Stimulated activated CD4-positive, alpha-beta T cell treated with anti-CD3 and anti-CD28 coated beads, Interleukin-1b, Interleukin-23, amount 100 ng/mL, for 4 hours (primary cell): ENCODE data around the gene GPC3.

Source experiments
- DNase-seq, 2 donors: peaks; one replicate each; pipeline ENCODE4 v3.0.0-alpha.2; 2020; ENCODE audit warnings: low read depth in 2 of 2

GPC3 gene

DNA sequence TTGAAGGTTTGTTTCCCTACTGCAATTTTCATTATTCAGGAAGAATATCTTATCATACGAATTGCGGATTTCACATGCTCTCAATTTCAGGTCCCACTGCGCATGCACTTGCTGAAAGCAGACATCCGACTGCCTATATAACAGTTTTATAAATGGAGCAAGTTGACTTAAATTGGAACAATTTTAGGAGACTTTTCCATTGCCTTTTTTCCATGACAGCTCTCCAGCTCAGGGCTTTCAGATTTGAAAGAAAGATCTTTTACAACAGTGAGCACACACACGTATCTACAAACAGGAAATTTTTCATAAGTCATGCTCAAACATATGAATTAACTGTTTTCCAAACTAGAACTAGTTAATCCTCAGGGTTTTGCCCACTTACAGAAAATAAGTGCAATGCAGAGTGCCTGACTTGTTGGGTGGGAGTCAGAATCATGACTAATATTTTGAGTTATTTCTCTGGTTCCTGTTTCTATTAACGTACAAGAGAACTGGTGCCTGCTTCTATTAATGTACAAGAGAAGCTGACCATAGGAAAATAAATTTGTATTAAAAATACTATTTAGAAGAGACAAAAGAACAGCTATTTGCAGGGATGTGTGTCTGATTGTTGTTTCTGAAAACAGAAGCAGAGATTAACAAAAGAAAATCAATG lies 137.9 kb downstream of the GPC3 start:
- no peak for DNase-seq

DNA sequence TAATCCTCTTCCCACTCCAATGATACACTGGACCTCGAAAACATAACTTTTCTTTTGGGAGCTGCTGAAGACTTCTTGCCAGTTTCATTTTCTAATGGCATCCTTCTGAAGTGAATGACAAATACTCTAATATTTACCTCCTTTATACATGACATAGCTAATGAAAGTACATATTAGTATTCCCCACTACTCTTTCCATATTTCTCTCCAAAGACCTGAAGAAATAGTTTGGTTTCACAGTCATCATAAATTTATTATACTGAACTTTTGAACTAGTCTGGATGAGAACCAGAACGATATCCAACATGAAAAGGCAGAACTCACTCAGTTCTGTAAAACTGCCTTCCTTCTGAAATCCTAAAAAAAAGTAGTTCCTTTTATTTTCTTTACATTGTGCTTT lies 139.1 kb downstream of the GPC3 start:
- no peak for DNase-seq

DNA sequence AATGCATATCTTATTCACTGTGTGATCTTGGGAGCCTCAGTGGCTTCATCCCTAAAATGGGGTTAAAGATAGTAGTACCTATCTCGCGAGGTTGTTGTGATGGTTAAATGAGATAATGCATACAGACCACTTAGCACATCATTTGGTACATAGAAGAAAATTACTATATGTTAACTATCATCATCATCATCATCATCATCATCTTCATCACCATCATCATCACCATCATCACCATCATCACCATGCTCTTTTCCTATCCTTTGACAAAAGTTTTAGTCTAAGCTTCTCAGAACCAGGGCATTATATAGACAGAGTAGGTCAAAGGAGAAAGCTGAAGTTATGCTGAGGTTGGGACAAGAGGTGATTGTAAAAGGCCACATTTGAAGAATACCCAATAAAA lies 145.0 kb downstream of the GPC3 start:
- DNase-seq = no peak

DNA sequence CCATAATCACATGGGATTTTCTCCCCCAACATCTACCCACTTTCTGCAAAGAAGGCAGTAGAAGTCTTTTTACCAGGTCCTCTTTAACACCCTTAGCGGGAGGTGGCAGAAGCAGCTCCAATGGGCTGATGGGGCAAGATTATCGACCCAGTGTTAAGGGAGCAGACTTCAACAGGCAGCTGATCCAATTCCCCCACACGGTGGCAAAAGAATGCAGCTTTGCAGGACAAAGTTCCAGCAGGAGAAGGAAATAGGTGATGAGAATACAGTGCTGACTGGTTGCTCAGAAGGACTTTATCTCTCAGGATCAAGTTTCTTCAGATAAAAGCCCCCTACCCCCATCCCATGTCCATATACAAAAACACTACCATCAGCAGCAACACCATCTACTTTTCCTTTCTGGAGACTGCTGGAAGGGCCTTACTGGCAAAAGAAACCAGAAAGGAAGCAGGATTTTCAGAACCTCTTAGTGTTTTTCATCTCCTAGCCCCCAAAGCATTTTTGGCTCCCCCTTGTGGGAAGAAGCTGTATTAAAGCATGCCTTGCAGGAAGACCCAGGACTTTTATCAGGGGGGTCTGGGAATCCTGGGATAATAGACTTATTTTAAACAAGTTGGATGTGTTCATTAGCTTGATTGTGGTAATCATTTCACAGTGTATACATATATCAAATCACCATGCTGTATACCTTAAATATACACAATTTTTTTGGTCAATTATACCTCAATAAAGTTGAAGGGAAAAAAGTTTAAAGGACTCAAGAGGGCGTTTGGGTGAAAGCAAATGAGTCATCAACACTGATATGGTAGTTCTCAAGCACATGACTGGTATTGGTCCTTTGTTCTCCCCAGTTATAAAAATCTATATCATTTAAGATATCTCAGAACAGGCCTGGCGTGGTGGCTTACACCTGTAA lies 146.4 kb downstream of the GPC3 start:
- peak in 1 of 2 donors; percentile 21 for DNase-seq

DNA sequence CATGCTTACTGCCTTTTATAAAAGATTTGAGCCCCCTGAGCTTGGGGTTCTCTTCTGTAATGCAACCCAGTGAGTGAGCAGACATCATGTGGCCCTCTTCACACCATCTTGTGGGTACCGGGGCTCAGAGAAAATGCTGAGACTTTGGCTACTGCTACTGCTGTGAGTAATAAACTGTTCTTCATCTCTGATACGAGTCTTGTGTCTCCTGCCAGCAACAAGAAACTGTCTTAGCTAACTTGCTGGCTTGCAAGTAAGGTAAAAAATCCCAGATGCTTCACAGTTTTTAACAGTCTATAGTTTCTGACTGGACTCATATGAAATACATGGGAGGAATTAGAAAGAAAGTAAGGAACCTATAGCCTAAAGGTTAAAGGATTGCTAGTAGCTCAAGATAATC lies 148.3 kb downstream of the GPC3 start:
- no peak for DNase-seq

DNA sequence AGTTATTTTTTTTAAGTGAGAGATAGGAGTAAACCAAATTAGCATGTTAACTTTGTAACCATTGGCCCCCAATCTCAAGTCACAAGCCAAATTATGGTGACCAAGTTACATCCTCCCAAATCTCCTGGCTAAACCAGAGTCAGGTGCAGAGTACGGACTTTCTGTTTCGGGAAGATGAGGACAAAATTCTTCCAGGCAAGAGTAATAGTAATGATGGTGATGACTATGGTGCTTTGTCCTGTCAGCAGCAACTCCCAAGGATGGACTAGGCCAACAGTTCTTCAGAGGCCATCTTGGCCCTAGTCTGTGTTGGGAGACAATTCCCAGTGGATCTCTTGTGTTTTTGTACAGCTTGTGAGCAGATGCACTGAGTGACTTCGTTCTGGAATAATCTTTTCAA lies 148.8 kb downstream of the GPC3 start:
- DNase-seq = no peak

DNA sequence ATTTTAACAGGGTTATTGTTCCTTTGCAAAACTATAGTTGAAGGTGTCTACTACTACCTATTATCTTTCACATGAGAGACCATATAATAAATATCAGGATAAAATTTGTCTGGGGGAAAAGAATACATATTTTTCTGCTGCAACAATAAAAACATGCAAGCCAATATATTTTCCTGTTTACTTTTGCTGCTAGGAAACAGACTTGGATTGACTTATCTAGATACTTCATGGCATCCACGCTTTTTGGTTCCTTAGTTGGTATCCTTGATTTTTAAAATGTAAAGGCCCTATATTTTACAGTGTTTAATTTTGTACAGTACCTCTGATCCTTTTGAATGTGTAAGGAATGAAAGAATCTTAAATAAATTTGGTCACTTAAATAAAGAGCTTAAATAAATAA lies 150.6 kb downstream of the GPC3 start:
- no peak for DNase-seq

DNA sequence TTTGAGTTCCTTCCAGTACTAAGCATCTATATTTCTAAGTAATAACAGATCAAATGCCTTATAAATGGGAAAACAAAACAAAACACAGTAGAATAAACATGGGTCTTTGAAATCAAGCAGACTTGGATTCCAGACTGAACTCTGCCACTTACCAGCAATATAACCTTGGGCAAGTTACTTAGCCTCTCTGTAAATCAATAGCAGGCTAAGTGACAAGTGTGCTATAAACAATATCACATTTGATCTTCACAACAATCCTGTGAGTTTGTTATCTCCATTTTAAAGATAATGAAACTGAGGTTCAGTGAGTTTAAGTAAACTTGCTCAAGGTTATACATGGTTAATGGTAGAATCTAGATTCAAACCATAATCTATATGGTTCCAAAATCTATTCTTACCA lies 165.8 kb downstream of the GPC3 start:
- no peak for DNase-seq

DNA sequence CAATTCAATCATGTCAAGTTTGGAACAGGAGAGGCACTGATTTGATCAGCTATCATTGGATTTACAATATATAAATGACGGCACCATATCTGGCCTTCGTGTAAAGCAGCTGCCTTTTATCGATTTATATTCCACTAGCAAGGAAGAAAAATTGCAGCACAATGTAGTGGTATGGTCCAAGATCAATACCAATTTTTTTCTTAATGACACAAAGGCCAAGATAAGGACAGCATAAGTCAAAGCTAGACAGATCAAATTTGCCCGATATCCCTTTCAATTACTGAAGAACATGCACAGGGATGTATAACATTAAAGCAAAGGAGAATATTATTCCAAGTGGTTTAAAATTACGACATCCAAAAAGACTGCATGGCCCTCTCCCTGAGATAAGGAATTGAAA lies 167.4 kb downstream of the GPC3 start:
- DNase-seq = no peak

DNA sequence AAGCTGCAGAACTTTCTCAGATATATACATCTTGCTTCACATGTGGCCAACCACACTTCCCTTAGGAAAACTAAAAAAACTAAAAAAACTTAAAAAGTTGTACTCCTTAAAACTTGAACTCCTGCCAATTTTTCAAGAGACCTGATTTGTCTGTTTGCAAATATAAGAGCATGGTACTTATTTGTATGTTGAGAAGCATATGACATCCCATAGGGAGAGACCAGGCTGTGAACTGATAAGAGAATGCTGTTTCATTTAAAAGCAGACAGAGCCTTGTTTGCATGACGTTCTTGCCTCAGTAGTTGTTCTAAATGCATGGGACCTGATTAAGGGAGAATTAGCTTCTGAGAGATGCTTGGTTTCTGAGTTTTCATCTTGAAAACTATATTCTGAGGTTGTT lies 169.9 kb downstream of the GPC3 start:
- no peak for DNase-seq

DNA sequence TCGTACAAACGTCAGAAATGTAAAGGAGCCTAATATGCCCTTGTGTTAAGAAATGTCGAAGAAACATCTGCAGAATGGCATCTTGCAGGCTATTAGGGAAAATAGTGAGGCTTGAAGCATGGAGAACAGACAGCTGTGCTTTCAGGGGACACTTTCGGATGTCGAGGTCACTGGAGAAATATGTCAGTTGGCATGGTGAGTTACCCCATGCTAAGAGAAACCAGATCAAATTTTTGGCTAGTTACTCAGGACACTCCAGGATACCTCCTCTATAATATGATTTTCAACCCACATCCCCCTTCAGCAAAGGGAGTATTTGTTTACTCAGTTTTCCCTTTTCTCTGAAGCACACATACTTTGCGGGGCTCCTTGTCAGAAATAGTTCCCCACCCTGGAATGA lies 171.4 kb downstream of the GPC3 start:
- DNase-seq = no peak

DNA sequence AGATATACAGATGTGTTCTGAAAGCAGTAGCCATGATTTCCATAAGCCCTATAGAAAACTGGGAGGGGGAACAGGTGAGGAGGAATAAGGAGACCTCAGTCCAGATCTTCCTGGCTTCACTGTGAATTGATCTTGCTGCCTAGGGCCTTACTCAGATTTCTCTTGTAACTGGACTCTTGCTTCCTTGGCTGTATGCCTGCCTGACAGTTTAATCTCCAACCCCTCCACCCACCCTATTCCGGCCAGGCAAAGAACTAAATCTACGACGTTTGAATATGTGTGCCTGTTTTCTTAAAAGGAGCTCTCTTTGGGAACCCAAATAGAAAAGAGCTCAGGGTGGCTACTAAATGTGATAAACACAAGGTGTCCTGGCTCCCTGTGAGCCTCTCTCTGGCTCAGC lies 173.0 kb downstream of the GPC3 start:
- DNase-seq = no peak

DNA sequence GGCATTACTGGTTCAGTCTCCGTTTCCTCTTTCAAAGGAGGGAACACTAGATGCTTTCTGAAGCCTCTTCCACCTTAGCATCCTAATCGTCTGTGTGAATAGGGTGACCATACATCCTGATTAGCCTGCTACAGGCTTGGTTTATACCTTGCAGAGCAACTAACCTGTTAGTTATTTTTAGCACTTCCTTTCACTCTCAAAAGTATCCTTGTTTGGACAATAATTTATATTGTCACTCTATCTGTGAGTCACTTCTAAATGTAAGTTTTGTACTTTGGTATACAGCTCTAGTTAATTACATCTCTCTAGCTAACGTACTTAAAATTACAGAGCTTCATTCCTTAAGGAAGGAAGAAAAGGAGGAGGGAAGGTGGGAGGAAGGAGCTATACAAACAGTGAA lies 174.5 kb downstream of the GPC3 start:
- no peak for DNase-seq

DNA sequence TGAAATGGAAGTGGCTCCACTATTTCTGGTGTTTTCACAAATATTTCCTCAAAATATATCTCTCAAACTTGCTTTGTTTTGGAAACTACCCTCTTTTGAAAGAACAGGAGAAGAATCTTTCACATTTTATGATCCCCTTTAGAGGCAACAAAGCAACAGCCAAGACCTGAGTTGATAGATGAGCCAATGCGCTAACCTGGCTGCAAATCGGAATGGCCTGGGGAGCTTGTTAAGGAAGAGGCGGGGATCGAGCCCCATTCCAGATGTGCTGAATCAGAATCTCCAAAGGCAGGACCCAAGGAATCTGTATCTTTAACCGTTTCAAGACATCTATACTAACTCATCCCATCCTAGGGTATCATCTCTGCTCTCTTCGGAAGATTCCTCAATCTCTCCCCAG lies 181.3 kb downstream of the GPC3 start:
- no peak for DNase-seq

DNA sequence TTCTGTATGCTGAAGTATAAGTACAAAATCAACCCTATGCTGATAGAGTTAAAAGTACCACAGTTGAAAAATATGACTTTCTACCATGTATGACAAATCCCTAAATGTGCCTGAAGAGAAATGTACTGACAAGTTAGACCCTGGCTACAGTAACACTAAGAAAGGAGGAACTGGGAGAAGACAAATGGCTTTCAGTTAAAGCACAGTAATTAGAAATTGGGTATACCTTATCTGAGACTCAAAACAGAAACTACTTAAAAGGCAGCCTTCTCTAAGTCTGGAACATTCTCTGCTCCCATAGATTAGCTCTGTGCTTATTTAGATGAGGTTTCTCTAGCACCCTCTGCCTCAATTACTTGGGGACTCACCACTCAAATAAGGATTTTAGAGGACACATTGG lies 189.1 kb downstream of the GPC3 start:
- no peak for DNase-seq

DNA sequence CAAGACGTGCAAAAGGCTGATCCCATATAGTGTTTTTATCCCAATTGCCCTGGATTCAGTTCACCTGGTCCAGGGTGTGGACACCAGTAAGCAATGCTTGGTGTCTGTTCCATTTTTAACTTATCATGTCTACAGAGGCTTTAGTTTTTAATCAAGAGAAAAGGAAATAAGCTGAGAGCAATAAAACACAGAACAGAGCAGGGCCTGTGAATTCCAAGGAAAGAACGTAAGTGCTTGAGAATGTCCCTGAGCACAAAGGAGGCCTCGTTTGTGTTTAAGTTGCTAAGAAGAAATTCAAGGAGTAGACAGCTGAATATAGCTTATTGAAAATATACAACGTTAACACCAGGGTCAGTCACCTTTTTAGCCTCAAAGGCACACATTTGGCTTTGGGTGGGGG lies 191.3 kb downstream of the GPC3 start:
- no peak for DNase-seq

DNA sequence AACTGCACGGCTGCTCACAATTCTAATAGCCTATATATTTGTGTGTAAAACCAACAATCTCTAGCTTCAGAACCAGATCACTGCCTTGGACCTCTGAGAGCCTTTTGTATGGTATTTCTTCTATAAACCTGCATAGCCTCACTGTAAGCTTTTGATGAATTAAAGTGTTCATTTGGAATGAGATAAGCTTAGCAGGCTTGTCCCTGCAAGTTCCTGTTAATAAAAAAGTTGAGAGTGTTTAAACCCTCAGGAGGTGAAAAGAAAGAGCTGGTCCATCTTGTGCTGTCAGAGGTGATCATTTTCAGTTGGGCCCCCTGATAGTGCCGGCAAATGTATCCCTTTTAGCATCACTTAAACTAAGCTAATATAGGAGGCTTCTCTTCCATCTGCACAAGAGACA lies 191.8 kb downstream of the GPC3 start:
- no peak for DNase-seq

DNA sequence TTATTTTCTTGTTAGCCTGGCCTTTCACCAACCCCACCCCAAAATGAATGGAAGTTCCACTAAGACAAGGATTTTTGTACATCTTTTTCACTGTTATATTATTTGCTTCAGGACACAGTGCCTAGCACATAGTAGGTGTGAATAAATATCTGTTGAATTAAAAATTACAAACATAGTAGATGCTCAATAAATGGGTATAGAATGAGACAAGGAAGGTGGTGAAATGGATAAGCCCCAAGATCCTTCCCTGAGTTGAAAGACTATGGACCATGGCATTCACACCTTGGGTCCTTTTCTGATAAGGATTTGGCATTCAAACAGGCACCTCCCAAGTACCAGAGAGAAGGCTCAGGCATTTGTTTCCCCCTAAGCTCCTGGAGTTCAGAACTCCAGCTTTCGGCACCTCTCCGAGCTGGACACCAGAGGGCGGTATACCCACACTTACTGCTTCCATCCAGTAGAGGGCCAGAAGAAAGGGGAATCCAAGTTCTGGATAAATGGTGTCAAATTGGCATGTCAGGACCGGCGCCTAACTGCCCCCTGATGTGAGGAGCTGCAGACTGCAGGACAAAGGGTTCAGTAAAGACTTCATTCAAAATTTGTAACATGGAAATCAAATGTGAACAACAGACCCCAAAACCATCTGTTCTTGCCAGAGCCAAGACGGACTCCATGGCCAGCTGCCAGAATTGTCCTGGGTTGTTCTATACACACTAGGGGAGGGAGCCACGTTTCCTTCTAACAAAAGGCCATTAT lies 193.0 kb downstream of the GPC3 start:
- DNase-seq = peak; percentile 9 to 54

DNA sequence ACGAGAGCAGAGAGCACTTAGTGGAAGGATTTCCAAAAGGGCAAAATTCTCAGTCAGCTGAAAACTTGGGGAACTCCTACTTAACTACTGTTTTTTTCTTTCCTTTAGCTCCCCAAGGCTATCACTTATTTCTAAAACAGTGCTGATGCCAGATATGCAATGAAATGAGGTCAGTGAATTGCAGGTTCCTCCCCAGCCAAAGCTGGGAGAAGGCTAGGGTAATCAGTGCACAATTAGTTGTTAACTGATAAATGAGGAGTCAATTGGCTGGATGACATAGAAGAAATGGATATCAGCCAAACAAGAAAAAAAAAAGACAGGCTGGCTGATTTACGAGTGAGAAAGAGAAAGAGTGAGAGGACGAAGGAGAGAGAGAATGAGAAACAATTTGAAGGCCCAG lies 195.6 kb downstream of the GPC3 start:
- no peak for DNase-seq

DNA sequence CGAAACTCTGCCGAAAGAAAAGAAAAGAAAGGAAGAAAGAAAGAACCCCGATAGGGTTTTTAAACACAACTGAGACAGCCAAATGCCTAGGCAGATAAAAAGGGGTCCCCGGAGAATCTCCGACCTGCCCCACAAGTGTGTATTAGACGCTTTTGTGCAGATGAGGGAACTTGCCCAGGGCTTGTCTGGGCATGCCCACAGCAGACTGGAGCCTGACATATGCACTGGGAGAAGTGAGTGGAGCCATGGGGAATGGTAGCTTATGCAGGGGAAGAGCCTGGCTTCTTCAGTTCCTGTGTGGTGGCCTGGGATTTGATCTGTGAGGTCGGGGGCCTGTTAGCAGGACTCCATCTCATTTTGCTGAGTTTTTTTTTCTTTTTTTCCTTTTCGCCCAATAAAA lies 199.0 kb downstream of the GPC3 start:
- no peak for DNase-seq

DNA sequence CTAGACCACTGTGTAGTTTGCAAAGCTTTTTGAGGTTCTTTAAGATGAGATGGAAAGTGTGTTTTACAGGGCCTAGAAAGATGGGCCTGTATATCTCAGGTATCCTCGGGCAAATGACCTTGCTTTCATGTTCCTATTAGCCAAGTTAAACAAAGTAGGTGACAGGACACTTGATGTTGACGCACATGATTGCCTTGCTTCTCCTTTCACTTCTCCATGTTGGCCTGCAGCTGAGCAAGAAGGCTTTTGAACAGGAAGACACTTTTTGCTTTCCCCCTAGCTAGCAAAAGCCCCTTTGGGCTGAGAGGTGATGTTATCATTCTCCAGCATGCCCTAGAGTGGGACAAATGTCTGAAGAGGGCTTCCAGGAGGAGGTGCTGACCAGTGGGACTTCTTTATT lies 202.1 kb downstream of the GPC3 start:
- DNase-seq = no peak

DNA sequence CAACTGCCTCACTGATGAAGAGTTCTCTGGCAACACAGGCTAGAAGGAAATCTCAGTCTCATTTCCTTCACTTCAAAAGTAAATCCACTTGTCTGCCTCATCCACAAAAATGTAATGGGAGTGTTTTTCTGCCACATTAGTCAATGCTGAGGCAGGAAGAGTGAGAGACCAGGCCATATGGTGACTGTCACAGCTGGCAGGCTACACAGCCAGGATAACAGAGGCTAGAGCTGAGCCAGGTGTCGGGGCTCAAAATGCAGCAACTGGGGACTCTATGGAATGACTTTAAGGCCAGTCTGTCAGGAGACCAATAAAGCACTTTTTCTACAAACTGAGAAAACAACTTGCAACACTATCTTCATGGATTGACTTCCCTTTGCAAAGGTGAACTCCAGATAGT lies 204.2 kb downstream of the GPC3 start:
- no peak for DNase-seq

DNA sequence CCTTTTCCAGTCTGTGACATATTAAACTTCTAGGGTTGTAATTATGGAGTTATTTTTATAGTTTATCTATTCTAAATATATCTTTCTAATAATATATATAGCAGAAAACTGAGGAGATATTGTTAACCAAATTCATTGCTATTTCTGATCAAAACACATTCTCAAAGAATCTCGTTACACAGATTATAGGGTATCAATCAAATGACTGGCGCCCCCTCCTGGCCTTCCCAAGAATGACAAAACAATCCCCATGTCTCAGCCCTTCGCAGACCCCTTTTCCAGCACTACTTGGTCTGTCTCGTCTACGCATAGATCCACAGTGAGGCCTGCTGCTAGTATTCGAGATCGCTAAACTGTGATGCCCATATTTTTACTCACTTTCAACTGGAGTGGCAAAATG lies 209.3 kb downstream of the GPC3 start:
- DNase-seq = peak; percentile 20 to 34
